CD4-positive, alpha-beta T cell (primary cell): ENCODE results near the gene THAP2. TPM values are rescaled to one million over a fixed set of nuclear protein-coding genes. Genes with fewer than 3 reads are reported as not detected.

Experiments
- ATAC-seq: fragments of 200-7000 bp; cut with Tn5 transposase; one replicate; pipeline ENCODE4 v1.10.0; 2022; ENCODE audit warnings: mild to moderate bottlenecking; ENCODE audit not compliant: poor library complexity
- CTCF ChIA-PET: fragments of 350-600 bp; sonication (Branson Sonifier 250); formaldehyde crosslinking; loops from one replicate; lab custom pipeline; 2021; ENCODE audit warnings: antibody characterized with exemption, inconsistent platforms; lab: Charles Lee
- POLR2A ChIA-PET: fragments of 350-600 bp; sonication (Branson Sonifier 250); formaldehyde crosslinking; loops from one replicate; lab custom pipeline; 2021; ENCODE audit warnings: antibody characterized with exemption, inconsistent platforms; lab: Charles Lee
- DNase-seq, 14 experiments: peaks; one replicate each; pipeline ENCODE4 v3.0.0-alpha.2; 2013 to 2020; ENCODE audit warnings: mixed read lengths in 2 of 14
- H3K27ac ChIP-seq, 2 donors: one replicate each; pipeline versions ENCODE4 v1.5.1 to v1.7.0; 2013; ENCODE audit warnings: low read length in 2 of 2, low read depth in 1 of 2, mild to moderate bottlenecking in 1 of 2
- H3K27me3 ChIP-seq, 2 experiments: 1 replicate in 1 of 2; 2 replicates in 1 of 2; pipeline versions ENCODE4 v1.6.1 to v1.7.0; 2013; ENCODE audit warnings: low read length in 2 of 2, control low read depth in 1 of 2, mild to moderate bottlenecking in 1 of 2, moderate library complexity in 1 of 2; ENCODE audit not compliant: insufficient read depth in 2 of 2, control insufficient read depth in 1 of 2
- H3K36me3 ChIP-seq: one replicate; pipeline ENCODE4 v1.6.1; 2013; ENCODE audit warnings: low read length, control low read depth; ENCODE audit not compliant: insufficient read depth
- H3K4me1 ChIP-seq: one replicate; pipeline ENCODE4 v1.6.1; 2013; ENCODE audit warnings: low read length, control low read depth; ENCODE audit not compliant: insufficient read depth
- H3K4me3 ChIP-seq: one replicate; pipeline ENCODE4 v1.5.1; 2013; ENCODE audit warnings: mild to moderate bottlenecking, low read length, moderate library complexity
- H3K9me3 ChIP-seq, 2 experiments: 1 replicate in 1 of 2; 2 replicates in 1 of 2; pipeline versions ENCODE4 v1.6.1 to v1.7.0; 2013; ENCODE audit warnings: low read length in 2 of 2, mild to moderate bottlenecking in 2 of 2, control low read depth in 1 of 2, moderate library complexity in 1 of 2; ENCODE audit not compliant: control insufficient read depth in 1 of 2, insufficient read depth in 1 of 2
- H3K27ac Mint-ChIP-seq: one replicate; pipeline ENCODE4 v1.8.0; 2020; ENCODE audit warnings: mixed read lengths
- H3K27me3 Mint-ChIP-seq: one replicate; pipeline ENCODE4 v1.8.0; 2021; ENCODE audit warnings: mixed read lengths
- H3K36me3 Mint-ChIP-seq: one replicate; pipeline ENCODE4 v1.8.0; 2021; ENCODE audit warnings: low read depth, mixed read lengths
- H3K4me1 Mint-ChIP-seq: one replicate; pipeline ENCODE4 v1.8.0; 2021; ENCODE audit warnings: low read depth, mixed read lengths
- H3K4me3 Mint-ChIP-seq: one replicate; pipeline ENCODE4 v1.8.0; 2020; ENCODE audit warnings: mild to moderate bottlenecking, mixed read lengths
- H3K9me3 Mint-ChIP-seq: one replicate; pipeline ENCODE4 v1.8.0; 2020; ENCODE audit warnings: mixed read lengths
- intact Hi-C, 2 experiments: fragments of 100-400 bp; cut with DNase I in 1 of 2; cut with micrococcal nuclease in 1 of 2; formaldehyde crosslinking; loops; one replicate each; pipeline versions ENCODE4 v1.15.1 to v1.9.0; 2023 to 2025; cut with DNase I, micrococcal nuclease
- total RNA-seq, 174 experiments: library from RNA in 2 of 174; stranded (reverse) in 2 of 174; gene quantifications; one replicate each; pipeline ENCODE4 v1.2.3 and lab custom pipeline; 2021 to 2026
- TF ChIP-seq, protein P1 (sequence below): fragments of 200-600 bp; IDR thresholded peaks from one replicate; pipeline ENCODE4 v1.8.0; 2022; ENCODE audit warnings: antibody characterized with exemption, mild to moderate bottlenecking

The THAP2 gene
- total RNA-seq, 2 experiments from 2014 or later = 12.1 to 12.6 TPM

DNA sequence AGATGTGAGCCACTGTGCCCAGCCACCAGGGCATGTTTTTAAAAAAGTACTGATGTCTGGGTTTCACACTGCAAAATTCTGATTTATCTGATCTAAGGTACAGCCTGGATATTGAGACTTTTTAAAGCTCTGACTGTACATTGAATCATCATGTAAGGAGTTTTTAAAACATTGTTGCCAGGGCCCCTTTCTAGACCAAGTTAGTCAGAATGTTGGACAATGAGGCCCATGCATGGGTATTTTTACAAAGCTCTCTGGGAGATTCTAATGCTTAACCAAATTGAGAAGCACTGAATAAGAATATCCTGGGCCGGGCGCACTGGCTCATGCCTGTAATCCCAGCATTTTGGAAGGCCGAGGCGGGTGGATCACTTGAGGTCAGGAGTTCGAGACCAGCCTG is 38.5 kb downstream of the THAP2 start:
- no peaks in the 10 kb centered on the region for H3K4me1 Mint-ChIP-seq
- H3K36me3 Mint-ChIP-seq = peaks cover 58% of the 10 kb centered on the region
- no peaks in the 10 kb centered on the region for H3K9me3 ChIP-seq
- intact Hi-C loops = no loop called here
- H3K36me3 ChIP-seq = peaks cover 19% of the 10 kb centered on the region
- H3K27ac ChIP-seq = no peak overlapping the region
- H3K27ac Mint-ChIP-seq = no peak overlapping the region
- ATAC-seq = no peak
- no peaks in the 10 kb centered on the region for H3K27me3 Mint-ChIP-seq
- CTCF ChIA-PET = no interaction called here
- no peak overlapping the region for H3K4me3 ChIP-seq
- POLR2A ChIA-PET = interaction anchor here (1.9 kb wide), 1 partner anchor 39 kb away, joined by 6 read pairs; the partner anchor contains the start of genes THAP2 and ZFC3H1
- peaks cover 3% of the 10 kb centered on the region for H3K4me1 ChIP-seq
- H3K27me3 ChIP-seq = no peaks in the 10 kb centered on the region
- H3K9me3 Mint-ChIP-seq = no peaks in the 10 kb centered on the region
- H3K4me3 Mint-ChIP-seq = no peak overlapping the region
- TF ChIP-seq, protein P1, sequence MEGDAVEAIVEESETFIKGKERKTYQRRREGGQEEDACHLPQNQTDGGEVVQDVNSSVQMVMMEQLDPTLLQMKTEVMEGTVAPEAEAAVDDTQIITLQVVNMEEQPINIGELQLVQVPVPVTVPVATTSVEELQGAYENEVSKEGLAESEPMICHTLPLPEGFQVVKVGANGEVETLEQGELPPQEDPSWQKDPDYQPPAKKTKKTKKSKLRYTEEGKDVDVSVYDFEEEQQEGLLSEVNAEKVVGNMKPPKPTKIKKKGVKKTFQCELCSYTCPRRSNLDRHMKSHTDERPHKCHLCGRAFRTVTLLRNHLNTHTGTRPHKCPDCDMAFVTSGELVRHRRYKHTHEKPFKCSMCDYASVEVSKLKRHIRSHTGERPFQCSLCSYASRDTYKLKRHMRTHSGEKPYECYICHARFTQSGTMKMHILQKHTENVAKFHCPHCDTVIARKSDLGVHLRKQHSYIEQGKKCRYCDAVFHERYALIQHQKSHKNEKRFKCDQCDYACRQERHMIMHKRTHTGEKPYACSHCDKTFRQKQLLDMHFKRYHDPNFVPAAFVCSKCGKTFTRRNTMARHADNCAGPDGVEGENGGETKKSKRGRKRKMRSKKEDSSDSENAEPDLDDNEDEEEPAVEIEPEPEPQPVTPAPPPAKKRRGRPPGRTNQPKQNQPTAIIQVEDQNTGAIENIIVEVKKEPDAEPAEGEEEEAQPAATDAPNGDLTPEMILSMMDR = no peak
- no peak for DNase-seq

DNA sequence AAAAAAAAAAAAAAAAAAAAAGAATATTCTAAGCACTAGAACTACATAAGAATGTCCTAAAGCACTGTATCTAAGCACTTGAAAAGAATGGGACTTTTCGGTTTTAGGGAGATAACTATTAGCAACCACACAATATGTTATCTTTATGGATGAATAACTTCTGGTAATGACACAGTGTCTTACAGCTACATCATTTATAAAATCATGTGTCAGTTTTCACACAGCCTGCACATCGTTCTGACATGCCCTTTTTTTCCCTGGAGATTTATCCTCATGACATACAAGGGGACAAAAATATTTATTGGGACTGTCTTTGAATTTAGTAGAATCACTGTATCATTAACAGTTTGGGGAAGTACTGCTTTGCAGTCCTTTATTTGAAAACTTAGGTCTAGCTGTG is 39.1 kb downstream of the THAP2 start:
- H3K4me3 ChIP-seq = no peak overlapping the region
- TF ChIP-seq, protein P1 = no peak
- H3K4me1 ChIP-seq = peaks cover 8% of the 10 kb centered on the region
- ATAC-seq = no peak
- Mint-ChIP-seq H3K36me3 (peaks cover 55% of the 10 kb centered on the region), H3K4me3 (no peak overlapping the region), H3K9me3 (no peaks in the 10 kb centered on the region), H3K27me3 (no peaks in the 10 kb centered on the region), H3K27ac (no peak overlapping the region), H3K4me1 (peaks cover 4% of the 10 kb centered on the region)
- peaks cover 15% of the 10 kb centered on the region for H3K36me3 ChIP-seq
- H3K27ac ChIP-seq = no peak overlapping the region
- intact Hi-C loops = no loop called here
- no peak for DNase-seq
- CTCF ChIA-PET = interaction anchor here (1.3 kb wide), 1 partner anchor 33 kb away, joined by 3 read pairs; no protein-coding TSS in a partner anchor
- no peaks in the 10 kb centered on the region for H3K27me3 ChIP-seq
- no peaks in the 10 kb centered on the region for H3K9me3 ChIP-seq
- POLR2A ChIA-PET = interaction anchor here (1.9 kb wide), 1 partner anchor 40 kb away, joined by 6 read pairs; the partner anchor contains the start of genes THAP2 and ZFC3H1

DNA sequence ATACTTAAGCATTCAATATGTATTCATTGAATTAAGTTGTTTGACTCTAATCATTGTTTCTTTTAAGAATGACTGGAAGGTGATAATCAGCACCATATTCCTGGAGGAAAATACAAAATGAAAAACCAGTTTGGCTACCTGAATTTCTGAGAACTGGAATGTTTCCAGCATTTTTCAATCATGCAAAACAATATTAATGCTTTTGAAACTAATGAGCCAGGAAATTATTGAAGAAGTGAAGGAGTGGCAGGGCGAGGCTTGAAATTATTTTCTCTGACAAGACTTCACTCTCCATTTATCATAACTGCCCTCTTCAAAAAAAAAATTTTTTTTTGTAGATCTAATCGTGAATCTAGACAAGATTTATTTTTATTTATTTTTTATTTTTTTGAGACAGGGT is 40.8 kb downstream of the THAP2 start:
- Mint-ChIP-seq H3K27ac (no peak overlapping the region), H3K36me3 (peaks cover 45% of the 10 kb centered on the region), H3K27me3 (no peaks in the 10 kb centered on the region), H3K9me3 (peaks cover 2% of the 10 kb centered on the region), H3K4me1 (peaks cover 6% of the 10 kb centered on the region), H3K4me3 (no peak overlapping the region)
- peaks cover 8% of the 10 kb centered on the region for H3K4me1 ChIP-seq
- no peaks in the 10 kb centered on the region for H3K9me3 ChIP-seq
- ATAC-seq (no peak), DNase-seq (no peak)
- no peaks in the 10 kb centered on the region for H3K27me3 ChIP-seq
- TF ChIP-seq, protein P1 = no peak
- H3K4me3 ChIP-seq = no peak overlapping the region
- intact Hi-C loops = no loop called here
- peaks cover 2% of the 10 kb centered on the region for H3K36me3 ChIP-seq
- ChIA-PET POLR2A (no interaction called here), CTCF (no interaction called here)
- H3K27ac ChIP-seq = no peak overlapping the region
